Activated naive CD4-positive, alpha-beta T cell (primary cell): ENCODE measurements around the gene MESP1.

Experiments
- DNase-seq, 4 experiments: peaks; one replicate each; lab custom pipeline; 2025; lab: John Stamatoyannopoulos, UW

MESP1 gene

GRCh38 chr15:89758283-89758682, 7.2 kb upstream of the MESP1 start:
- no peak for DNase-seq

GRCh38 chr15:89756897-89757296, 5.8 kb upstream of the MESP1 start:
- no peak for DNase-seq

GRCh38 chr15:89755701-89756100, 4.7 kb upstream of the MESP1 start:
- DNase-seq, result no peak

- DNase-seq, result no peak
These were observed 3.5 kb upstream of the MESP1 start for GRCh38 chr15:89754361-89755154.

GRCh38 chr15:89753855-89754254, 2.8 kb upstream of the MESP1 start:
- no peak for DNase-seq

- DNase-seq, result no peak
These were observed 699 bp upstream of the MESP1 start for GRCh38 chr15:89751748-89752147.

- DNase-seq, result no peak
These were observed 994 bp downstream of the MESP1 start for GRCh38 chr15:89749951-89750559.

GRCh38 chr15:89749526-89749925, 1.5 kb downstream of the MESP1 start:
- DNase-seq, result no peak

GRCh38 chr15:89749054-89749453, 2.0 kb downstream of the MESP1 start:
- no peak for DNase-seq

GRCh38 chr15:89747708-89748682, 3.1 kb downstream of the MESP1 start:
- no peak for DNase-seq

- no peak for DNase-seq
These were observed 4.7 kb downstream of the MESP1 start for GRCh38 chr15:89746386-89746780.

GRCh38 chr15:89745768-89746167, 5.3 kb downstream of the MESP1 start:
- no peak for DNase-seq

- no peak for DNase-seq
These were observed 5.9 kb downstream of the MESP1 start for GRCh38 chr15:89745131-89745530.

- DNase-seq, result no peak
These were observed 7.5 kb downstream of the MESP1 start for GRCh38 chr15:89743594-89743993.

- DNase-seq, result no peak
These were observed 8.0 kb downstream of the MESP1 start for GRCh38 chr15:89743011-89743410.

- DNase-seq, result no peak
These were observed 10.9 kb downstream of the MESP1 start for GRCh38 chr15:89740137-89740536.

GRCh38 chr15:89735773-89736172, 15.3 kb downstream of the MESP1 start:
- DNase-seq, result no peak

- no peak for DNase-seq
These were observed 18.4 kb downstream of the MESP1 start for GRCh38 chr15:89732451-89733172.

- no peak for DNase-seq
These were observed 19.8 kb downstream of the MESP1 start for GRCh38 chr15:89731275-89731674.

- DNase-seq, result no peak
These were observed 22.8 kb downstream of the MESP1 start for GRCh38 chr15:89728254-89728653.

- no peak for DNase-seq
These were observed 26.0 kb downstream of the MESP1 start for GRCh38 chr15:89725064-89725463.

GRCh38 chr15:89724621-89725020, 26.4 kb downstream of the MESP1 start:
- DNase-seq, result no peak
